Measurements from ENCODE around the gene WTIP.
"Not testable (repeated sequence)": the region's sequence is repeated elsewhere in the genome, so short reads cannot be mapped to it uniquely, and the experiment has no call there.

Gene WTIP

DNA sequence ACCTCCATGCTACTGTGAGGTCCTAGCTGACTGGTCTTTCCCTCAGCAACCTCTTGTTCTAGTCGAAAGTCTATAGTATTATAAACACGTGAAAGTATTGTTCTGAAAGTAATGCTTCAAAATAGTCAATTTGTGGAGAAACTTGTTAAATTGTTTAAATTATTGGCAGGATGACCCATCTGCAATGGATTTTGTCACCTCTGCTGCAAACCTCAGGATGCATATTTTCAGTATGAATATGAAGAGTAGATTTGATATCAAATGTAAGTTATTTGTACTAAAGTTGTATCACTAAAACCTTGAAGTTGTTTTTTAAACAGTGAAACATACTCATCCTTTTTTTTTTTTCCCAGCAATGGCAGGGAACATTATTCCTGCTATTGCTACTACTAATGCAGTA lies 27.5 kb upstream of the WTIP start:
- Histone ChIP-seq H3K27me3 (ENCODE audit: insufficient read depth, poor library complexity, severe bottlenecking) (no peaks in the 10 kb centered on the region), H3K36me3 (ENCODE audit: low read depth) (peaks cover 90% of the 10 kb centered on the region), H3K27ac (ENCODE audit: poor library complexity, severe bottlenecking) (no peak overlapping the region), H3K4me1 (ENCODE audit: insufficient read depth, poor library complexity, severe bottlenecking) (no peaks in the 10 kb centered on the region), H3K9me3 (ENCODE audit: severe bottlenecking) (no peaks in the 10 kb centered on the region), H3K4me3 (ENCODE audit: severe bottlenecking) (no peak overlapping the region)
- no peak for ATAC-seq (ENCODE audit: low read depth)
- TF ChIP-seq, protein P1, sequence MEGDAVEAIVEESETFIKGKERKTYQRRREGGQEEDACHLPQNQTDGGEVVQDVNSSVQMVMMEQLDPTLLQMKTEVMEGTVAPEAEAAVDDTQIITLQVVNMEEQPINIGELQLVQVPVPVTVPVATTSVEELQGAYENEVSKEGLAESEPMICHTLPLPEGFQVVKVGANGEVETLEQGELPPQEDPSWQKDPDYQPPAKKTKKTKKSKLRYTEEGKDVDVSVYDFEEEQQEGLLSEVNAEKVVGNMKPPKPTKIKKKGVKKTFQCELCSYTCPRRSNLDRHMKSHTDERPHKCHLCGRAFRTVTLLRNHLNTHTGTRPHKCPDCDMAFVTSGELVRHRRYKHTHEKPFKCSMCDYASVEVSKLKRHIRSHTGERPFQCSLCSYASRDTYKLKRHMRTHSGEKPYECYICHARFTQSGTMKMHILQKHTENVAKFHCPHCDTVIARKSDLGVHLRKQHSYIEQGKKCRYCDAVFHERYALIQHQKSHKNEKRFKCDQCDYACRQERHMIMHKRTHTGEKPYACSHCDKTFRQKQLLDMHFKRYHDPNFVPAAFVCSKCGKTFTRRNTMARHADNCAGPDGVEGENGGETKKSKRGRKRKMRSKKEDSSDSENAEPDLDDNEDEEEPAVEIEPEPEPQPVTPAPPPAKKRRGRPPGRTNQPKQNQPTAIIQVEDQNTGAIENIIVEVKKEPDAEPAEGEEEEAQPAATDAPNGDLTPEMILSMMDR (IDR thresholded peaks at IDR 0.05; ENCODE audit: poor library complexity, severe bottlenecking): no peak
- no peak for DNase-seq (ENCODE audit: low spot score)

DNA sequence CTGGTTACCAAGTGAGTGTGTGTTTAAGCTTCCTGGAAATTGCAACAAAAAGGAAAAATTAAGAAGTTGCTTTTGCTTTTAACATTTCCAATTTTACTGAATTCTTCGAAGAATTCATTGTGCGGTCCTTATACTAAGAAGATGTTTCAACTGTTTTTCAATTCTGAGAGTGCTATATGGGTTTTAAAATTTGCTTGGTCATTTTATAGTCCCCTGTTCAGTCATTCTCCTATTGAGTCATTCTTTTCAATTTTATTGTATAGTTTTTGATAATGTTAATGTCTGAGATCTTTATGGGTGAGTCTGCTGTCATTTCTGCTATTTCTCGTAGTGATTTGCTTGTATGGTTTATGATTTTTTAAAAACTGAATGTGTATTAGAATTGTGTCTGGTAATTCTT lies 26.9 kb upstream of the WTIP start:
- no peak for DNase-seq (ENCODE audit: low spot score)
- H3K9me3 ChIP-seq (ENCODE audit: severe bottlenecking): no peaks in the 10 kb centered on the region
- H3K4me1 ChIP-seq (ENCODE audit: insufficient read depth, poor library complexity, severe bottlenecking): no peaks in the 10 kb centered on the region
- H3K36me3 ChIP-seq (ENCODE audit: low read depth): peaks cover 90% of the 10 kb centered on the region
- H3K4me3 ChIP-seq (ENCODE audit: severe bottlenecking): no peak overlapping the region
- ATAC-seq (ENCODE audit: low read depth): no peak
- no peak overlapping the region for H3K27ac ChIP-seq (ENCODE audit: poor library complexity, severe bottlenecking)
- TF ChIP-seq, protein P1 (IDR thresholded peaks at IDR 0.05; ENCODE audit: poor library complexity, severe bottlenecking): no peak
- H3K27me3 ChIP-seq (ENCODE audit: insufficient read depth, poor library complexity, severe bottlenecking): no peaks in the 10 kb centered on the region

DNA sequence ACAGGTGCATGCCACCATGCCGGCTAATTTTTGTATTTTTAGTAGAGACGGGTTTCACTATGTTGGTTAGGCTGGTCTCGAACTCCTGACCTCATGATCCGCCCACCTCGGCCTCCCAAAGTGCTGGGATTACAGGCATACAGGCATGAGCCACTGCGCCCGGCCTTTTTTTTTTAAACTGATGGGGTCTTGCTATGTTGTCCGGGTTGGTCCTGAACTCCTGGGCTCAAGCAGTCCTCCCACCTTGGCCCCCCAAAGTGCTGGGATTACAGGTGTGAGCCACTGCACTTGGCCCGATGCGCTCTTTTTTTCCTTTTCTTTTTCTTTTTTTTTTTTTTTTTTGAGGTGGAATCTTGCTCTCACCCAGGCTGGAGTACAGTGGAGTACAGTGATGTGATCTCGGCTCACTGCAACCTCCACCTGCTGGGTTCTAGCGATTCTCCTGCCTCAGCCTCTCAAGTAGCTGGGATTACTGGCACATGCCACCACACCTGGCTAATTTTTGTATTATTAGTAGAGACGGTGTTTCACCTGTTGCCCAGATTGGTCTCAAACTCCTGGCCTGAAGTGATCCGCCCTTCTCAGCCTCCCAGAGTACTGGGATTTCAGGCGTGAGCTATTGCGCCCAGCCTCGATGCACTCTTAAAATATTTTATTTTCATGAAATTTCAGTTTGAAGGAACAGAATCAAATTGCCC lies 25.6 kb upstream of the WTIP start:
- not testable (repeated sequence) for ATAC-seq (ENCODE audit: low read depth); H3K27ac ChIP-seq (ENCODE audit: poor library complexity, severe bottlenecking); DNase-seq (ENCODE audit: low spot score); H3K4me3 ChIP-seq (ENCODE audit: severe bottlenecking); H3K4me1 ChIP-seq (ENCODE audit: insufficient read depth, poor library complexity, severe bottlenecking); H3K9me3 ChIP-seq (ENCODE audit: severe bottlenecking); H3K27me3 ChIP-seq (ENCODE audit: insufficient read depth, poor library complexity, severe bottlenecking)
- H3K36me3 ChIP-seq (ENCODE audit: low read depth): peaks cover 91% of the 10 kb centered on the region

DNA sequence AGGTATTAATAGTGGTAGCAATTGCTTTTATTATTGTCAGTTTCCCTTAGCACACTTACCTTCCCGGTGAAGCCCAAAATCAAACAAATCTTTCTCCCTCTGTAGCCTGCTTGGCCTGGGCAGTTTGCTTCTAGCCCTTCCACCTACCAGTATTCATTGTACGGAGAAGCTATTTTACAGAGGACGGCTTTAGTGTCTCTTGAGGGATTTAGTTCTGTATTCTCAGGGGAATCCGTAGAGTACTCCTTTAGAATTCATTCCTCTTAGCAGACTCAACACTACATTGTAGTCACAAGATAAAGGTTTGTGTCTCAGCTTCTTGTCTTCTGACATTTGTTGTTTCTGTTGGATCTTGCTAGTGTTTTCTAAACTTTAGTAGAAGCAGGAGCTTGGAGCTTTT lies 24.1 kb upstream of the WTIP start:
- DNase-seq (ENCODE audit: low spot score) (no peak), ATAC-seq (ENCODE audit: low read depth) (no peak)
- Histone ChIP-seq H3K27me3 (ENCODE audit: insufficient read depth, poor library complexity, severe bottlenecking) (no peaks in the 10 kb centered on the region), H3K4me3 (ENCODE audit: severe bottlenecking) (no peak overlapping the region), H3K27ac (ENCODE audit: poor library complexity, severe bottlenecking) (no peak overlapping the region), H3K9me3 (ENCODE audit: severe bottlenecking) (no peaks in the 10 kb centered on the region), H3K4me1 (ENCODE audit: insufficient read depth, poor library complexity, severe bottlenecking) (no peaks in the 10 kb centered on the region), H3K36me3 (ENCODE audit: low read depth) (peaks cover 91% of the 10 kb centered on the region)
- TF ChIP-seq, protein P1 (IDR thresholded peaks at IDR 0.05; ENCODE audit: poor library complexity, severe bottlenecking): no peak

DNA sequence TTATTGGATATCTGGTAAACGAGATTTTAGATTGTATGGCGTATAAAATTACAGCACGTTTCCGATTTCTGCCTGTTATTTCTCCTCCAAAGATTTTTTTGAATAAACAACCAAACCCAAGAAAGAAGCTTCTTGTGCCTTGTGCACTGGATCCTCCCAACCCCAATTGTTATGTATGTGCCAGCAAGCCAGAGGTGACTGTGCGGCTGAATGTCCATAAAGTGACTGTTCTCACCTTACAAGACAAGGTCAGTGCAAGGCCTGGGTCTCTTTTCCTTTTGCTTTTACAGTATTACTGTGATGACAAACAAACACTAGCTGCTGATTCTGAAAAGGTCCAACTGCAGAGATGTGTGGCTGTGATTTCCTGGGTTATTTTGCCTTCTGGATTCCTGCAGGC lies 22.9 kb upstream of the WTIP start:
- no peaks in the 10 kb centered on the region for H3K9me3 ChIP-seq (ENCODE audit: severe bottlenecking)
- H3K27me3 ChIP-seq (ENCODE audit: insufficient read depth, poor library complexity, severe bottlenecking): no peaks in the 10 kb centered on the region
- ATAC-seq (ENCODE audit: low read depth): no peak
- H3K36me3 ChIP-seq (ENCODE audit: low read depth): peaks cover 92% of the 10 kb centered on the region
- no peak overlapping the region for H3K27ac ChIP-seq (ENCODE audit: poor library complexity, severe bottlenecking)
- no peaks in the 10 kb centered on the region for H3K4me1 ChIP-seq (ENCODE audit: insufficient read depth, poor library complexity, severe bottlenecking)
- H3K4me3 ChIP-seq (ENCODE audit: severe bottlenecking): no peak overlapping the region
- TF ChIP-seq, protein P1 (IDR thresholded peaks at IDR 0.05; ENCODE audit: poor library complexity, severe bottlenecking): no peak
- DNase-seq (ENCODE audit: low spot score): no peak
